HepG2 (cell line): Measurements from ENCODE around the gene PTPRC. TPM values are rescaled to one million over a fixed set of nuclear protein-coding genes. Genes with fewer than 3 reads are reported as not detected.

Experiments
- FOSL1 ChIP-seq: sonication (generic); formaldehyde crosslinking; IDR thresholded peaks from 2 replicates; pipeline ENCODE4 v1.9.0; 2021; ENCODE audit warnings: missing genetic modification reagents, borderline replicate concordance
- PBX3 ChIP-seq: sonication (generic); formaldehyde crosslinking; IDR thresholded peaks from 2 replicates; pipeline ENCODE4 v1.8.1; 2023; ENCODE audit warnings: missing genetic modification reagents, inconsistent platforms, borderline replicate concordance
- PHF5A ChIP-seq: IDR thresholded peaks from one replicate; pipeline ENCODE4 v1.6.1; 2018; ENCODE audit warnings: low read depth, missing genetic modification reagents; ENCODE audit not compliant: unreplicated experiment
- SAP130 ChIP-seq: IDR thresholded peaks from 2 replicates; pipeline ENCODE4 v1.6.1; 2016; ENCODE audit warnings: low read depth
- SIX1 ChIP-seq: sonication (generic); formaldehyde crosslinking; IDR thresholded peaks from 2 replicates; pipeline ENCODE4 v1.4.0; 2020; ENCODE audit warnings: missing genetic modification reagents, borderline replicate concordance
- ZHX2 ChIP-seq, 2 experiments: sonication (generic) in 1 of 2; formaldehyde crosslinking in 1 of 2; IDR thresholded peaks; 2 replicates each; pipeline versions ENCODE4 v1.6.1 to v1.9.0; 2014 to 2022; ENCODE audit warnings: antibody characterized with exemption in 1 of 2, borderline replicate concordance in 1 of 2, inconsistent platforms in 1 of 2, low read depth in 1 of 2, missing genetic modification reagents in 1 of 2
- ZNF207 ChIP-seq: fragments of 450-650 bp; IDR thresholded peaks from 2 replicates; pipeline ENCODE4 v1.6.1; 2016; ENCODE audit warnings: antibody characterized with exemption, borderline replicate concordance
- ZNF552 ChIP-seq: sonication (generic); formaldehyde crosslinking; IDR thresholded peaks from 2 replicates; pipeline ENCODE4 v1.9.0; 2022; ENCODE audit warnings: missing genetic modification reagents, mild to moderate bottlenecking, borderline replicate concordance
- polyA plus RNA-seq, 8 experiments: library from polyadenylated mRNA; depleted of rRNA in 3 of 8; stranded (reverse) in 7 of 8; unstranded in 1 of 8; fragments of >200 nt; fragmentation: Illumina TruSeq in 4 of 8; extraction: Trizol in 4 of 8; gene quantifications; 2 replicates each; pipeline versions ENCODE4 v1.2.1 to v1.2.3, GENCODE V29; 2011 to 2016; ENCODE audit warnings: low read depth in 4 of 8, missing spikeins in 1 of 8, mixed read lengths in 1 of 8; ENCODE audit not compliant: insufficient read depth in 1 of 8
- total RNA-seq, 5 experiments: library from RNA; depleted of rRNA; stranded (reverse); fragments of >200 nt; fragmentation: Illumina TruSeq; extraction: Trizol; gene quantifications; 2 replicates each; pipeline ENCODE4 v1.2.3, GENCODE V29; 2016; ENCODE audit warnings: low read depth in 1 of 5

Gene PTPRC
- total and polyA plus RNA-seq, 2 of the 13 experiments (the other 11 are each of a cell fraction or from before 2014, with no cell fraction given) = not detected

- TF ChIP-seq ZHX2 (IDR thresholded peaks at IDR 0.05; ENCODE audit: low read depth) (no peak), ZHX2 (CRISPR knock-in tag; IDR thresholded peaks at IDR 0.05; ENCODE audit: borderline replicate concordance) (no peak), SIX1 (CRISPR knock-in tag) (no peak), PBX3 (CRISPR knock-in tag) (no peak), SAP130 (CRISPR knock-in tag) (no peak), ZNF207 (no peak), PHF5A (CRISPR knock-in tag) (no peak), ZNF552 (no peak), FOSL1 (CRISPR knock-in tag) (no peak)
Observed at GRCh38 chr1:198672124-198672523, 33.3 kb downstream of the PTPRC start (continued).
